Measurements from ENCODE around the gene OR6F1. TPM values are rescaled to one million over a fixed set of nuclear protein-coding genes. Genes with fewer than 3 reads are reported as not detected.

OR6F1 gene
- total RNA-seq, 1 experiment from 2014 or later, result not detected

- H3K36me3 Mint-ChIP-seq, result peaks cover 6% of the 10 kb centered on the region
- ChIA-PET POLR2A (no interaction called here), CTCF (no interaction called here)
- no peak for DNase-seq (ENCODE audit: low spot score)
- TF ChIP-seq NR1H2 (CRISPR knock-in tag; IDR thresholded peaks at IDR 0.05), result no peak
- no peak for TF ChIP-seq JUN (CRISPR knock-in tag; IDR thresholded peaks at IDR 0.05)
- TF ChIP-seq CREM (CRISPR knock-in tag; IDR thresholded peaks at IDR 0.05), result no peak
- TF ChIP-seq ZMAT4 (CRISPR knock-in tag; IDR thresholded peaks at IDR 0.05), result no peak
- no peak for TF ChIP-seq IRF2 (CRISPR knock-in tag; IDR thresholded peaks at IDR 0.05; ENCODE audit: borderline replicate concordance, low read depth)
- TF ChIP-seq E2F4 (CRISPR knock-in tag; IDR thresholded peaks at IDR 0.05; ENCODE audit: borderline replicate concordance, low read depth), result no peak
- TF ChIP-seq TEAD4 (CRISPR knock-in tag; IDR thresholded peaks at IDR 0.05), result no peak
- no peak for TF ChIP-seq OVOL2 (CRISPR knock-in tag; IDR thresholded peaks at IDR 0.05; ENCODE audit: borderline replicate concordance)
- TF ChIP-seq ZNF263 (CRISPR knock-in tag; IDR thresholded peaks at IDR 0.05; ENCODE audit: low read depth), result no peak
- TF ChIP-seq ESRRA (CRISPR knock-in tag; IDR thresholded peaks at IDR 0.05; ENCODE audit: borderline replicate concordance), result no peak
- no peak for TF ChIP-seq E2F5 (CRISPR knock-in tag; IDR thresholded peaks at IDR 0.05)
- no peak for TF ChIP-seq IRF1 (CRISPR knock-in tag; IDR thresholded peaks at IDR 0.05)
- peaks cover 46% of the 10 kb centered on the region for H3K9me3 Mint-ChIP-seq
- no peaks in the 10 kb centered on the region for H3K27me3 Mint-ChIP-seq (ENCODE audit: low read depth)
- H3K4me1 Mint-ChIP-seq, result no peaks in the 10 kb centered on the region
- no peak within 1 kb of the TSS for H3K4me3 Mint-ChIP-seq
- ATAC-seq, result no peak
- H3K27ac Mint-ChIP-seq, result no peak within 1 kb of the TSS
Measured at GRCh38 chr1:247738315-247738714, 21.9 kb upstream of the OR6F1 start, which contains the start of gene OR14K1. TSS of gene OR14K1 (plus strand) at chr1:247738615. CDS start at chr1:247738615, 0 bp downstream.

- peaks cover 54% of the 10 kb centered on the region for H3K9me3 Mint-ChIP-seq
- no peaks in the 10 kb centered on the region for H3K27me3 Mint-ChIP-seq (ENCODE audit: low read depth)
- TF ChIP-seq FOXP4 (CRISPR knock-in tag; IDR thresholded peaks at IDR 0.05), result no peak
- no peak for TF ChIP-seq E2F5 (CRISPR knock-in tag; IDR thresholded peaks at IDR 0.05)
- TF ChIP-seq AFF4 (CRISPR knock-in tag; IDR thresholded peaks at IDR 0.05; ENCODE audit: borderline replicate concordance), result no peak
- no peak for TF ChIP-seq IRF2 (CRISPR knock-in tag; IDR thresholded peaks at IDR 0.05; ENCODE audit: borderline replicate concordance, low read depth)
- no peak for TF ChIP-seq EMX1 (CRISPR knock-in tag; IDR thresholded peaks at IDR 0.05)
- TF ChIP-seq E2F4 (CRISPR knock-in tag; IDR thresholded peaks at IDR 0.05; ENCODE audit: borderline replicate concordance, low read depth), result no peak
- TF ChIP-seq CREM (CRISPR knock-in tag; IDR thresholded peaks at IDR 0.05), result no peak
- no peak for TF ChIP-seq TEAD4 (CRISPR knock-in tag; IDR thresholded peaks at IDR 0.05)
- no peak for TF ChIP-seq NFE2L1 (CRISPR knock-in tag; IDR thresholded peaks at IDR 0.05)
- TF ChIP-seq ZNF281 (CRISPR knock-in tag; IDR thresholded peaks at IDR 0.05), result no peak
- no peak for TF ChIP-seq FOXK1 (CRISPR knock-in tag; IDR thresholded peaks at IDR 0.05)
- TF ChIP-seq NFYB (CRISPR knock-in tag; conservative IDR thresholded peaks at IDR 0.05; ENCODE audit: low read depth), result no peak
- TF ChIP-seq ZNF671 (CRISPR knock-in tag; IDR thresholded peaks at IDR 0.05), result no peak
- no peak for TF ChIP-seq HMGA2 (CRISPR knock-in tag; IDR thresholded peaks at IDR 0.05)
Measured at GRCh38 chr1:247721222-247721621, 4.8 kb upstream of the OR6F1 start.

More at GRCh38 chr1:247721222-247721621, 4.8 kb upstream of the OR6F1 start:
- Mint-ChIP-seq H3K36me3 (peaks cover 7% of the 10 kb centered on the region; the same call in 1 of the 2 replicates), H3K4me1 (no peaks in the 10 kb centered on the region), H3K27ac (no peak overlapping the region), H3K4me3 (no peak overlapping the region)
- no peak for ATAC-seq
- POLR2A ChIA-PET, result no interaction called here
- CTCF ChIA-PET, result no interaction called here
- DNase-seq (ENCODE audit: low spot score), result no peak

Data from WTC11 (cell line).